ENCODE measurements around the gene HRNR.

Gene HRNR

GRCh38 chr1:152188673-152189591 lies 35.1 kb downstream of the HRNR start:
- no peak for DNase-seq

GRCh38 chr1:152186556-152187285 lies 37.3 kb downstream of the HRNR start:
- no peak for DNase-seq

- DNase-seq, result no peak
Observed at GRCh38 chr1:152185544-152186391, 38.2 kb downstream of the HRNR start.

GRCh38 chr1:152182944-152183361 lies 41.0 kb downstream of the HRNR start:
- no peak for DNase-seq

GRCh38 chr1:152182431-152182830 lies 41.6 kb downstream of the HRNR start:
- no peak for DNase-seq

GRCh38 chr1:152179566-152179965 lies 44.4 kb downstream of the HRNR start:
- no peak for DNase-seq

GRCh38 chr1:152170287-152170905 lies 53.6 kb downstream of the HRNR start:
- no peak for DNase-seq

- DNase-seq, result no peak
Observed at GRCh38 chr1:152169366-152170025, 54.5 kb downstream of the HRNR start.

GRCh38 chr1:152168535-152168868 lies 55.5 kb downstream of the HRNR start:
- DNase-seq, result no peak

- no peak for DNase-seq
Observed at GRCh38 chr1:152167835-152168534, 56.0 kb downstream of the HRNR start.

- DNase-seq, result no peak
Observed at GRCh38 chr1:152166966-152167365, 57.0 kb downstream of the HRNR start.

GRCh38 chr1:152165286-152166077 lies 58.5 kb downstream of the HRNR start:
- DNase-seq, result no peak

- DNase-seq, result no peak
Observed at GRCh38 chr1:152164517-152165136, 59.4 kb downstream of the HRNR start.

- DNase-seq, result no peak
Observed at GRCh38 chr1:152162792-152163463, 61.1 kb downstream of the HRNR start.
